NCI-H2227 treated with DMSO at 0.1 percent for 48 hours (cell line): Measurements from ENCODE around the gene FBXO31.
"Not testable (repeated sequence)": the region's sequence is repeated elsewhere in the genome, so short reads cannot be mapped to it uniquely, and the experiment has no call there.

Experiments
- DNase-seq: peaks from one replicate; lab custom pipeline; 2025; lab: John Stamatoyannopoulos, UW

Gene FBXO31

DNA sequence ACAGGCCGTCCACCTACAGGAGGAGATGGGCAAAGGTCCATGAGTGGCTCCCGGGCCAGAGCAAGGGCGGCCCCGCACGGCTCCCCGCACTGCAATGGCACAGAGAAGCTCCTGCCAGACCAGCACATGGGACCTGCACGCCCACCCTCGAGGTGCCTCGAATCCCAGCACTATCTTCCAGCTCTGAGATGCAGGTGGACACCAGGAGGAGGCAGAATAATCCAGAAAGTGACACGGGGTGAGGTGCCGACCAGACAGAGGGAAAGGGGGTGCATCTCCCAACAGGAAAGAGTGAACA lies 39.9 kb downstream of the FBXO31 start:
- DNase-seq, result no peak

GRCh38 chr16:87342978-87343752 lies 40.4 kb downstream of the FBXO31 start:
- DNase-seq, result no peak

GRCh38 chr16:87342504-87342903 lies 41.1 kb downstream of the FBXO31 start:
- no peak for DNase-seq

GRCh38 chr16:87340198-87340597 lies 43.4 kb downstream of the FBXO31 start:
- no peak for DNase-seq

GRCh38 chr16:87339724-87340105 lies 43.9 kb downstream of the FBXO31 start:
- not testable (repeated sequence) for DNase-seq

DNA sequence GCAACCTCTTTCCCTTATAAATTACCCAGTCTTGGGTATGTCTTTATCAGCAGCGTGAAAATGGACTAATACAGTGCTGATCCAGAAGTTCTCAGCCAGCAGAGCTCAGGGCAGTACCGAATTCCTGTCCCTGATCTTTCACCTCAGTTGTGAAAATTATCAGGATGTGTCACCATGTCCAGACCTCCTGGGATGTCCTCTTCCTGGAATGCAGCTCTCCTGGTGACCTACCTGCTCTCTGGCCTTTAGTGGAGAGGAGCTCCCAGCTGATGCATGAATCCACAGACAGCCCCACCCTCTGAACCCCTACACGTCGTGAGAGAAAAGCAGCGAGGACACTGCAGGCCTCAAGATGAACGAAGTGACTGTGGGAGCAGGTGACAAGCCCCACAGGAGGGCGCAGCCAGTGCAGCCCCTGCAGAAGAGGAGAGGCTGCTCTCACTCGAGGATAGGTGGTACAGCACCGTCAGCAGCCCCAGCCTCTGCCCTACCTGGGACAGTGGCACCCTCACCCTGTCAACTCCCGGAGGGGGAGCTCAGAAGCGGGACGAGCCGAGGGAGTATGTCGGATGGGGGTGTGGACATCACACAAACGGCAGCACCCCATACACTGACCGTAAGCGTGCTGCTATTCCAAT lies 44.4 kb downstream of the FBXO31 start:
- DNase-seq, result no peak

DNA sequence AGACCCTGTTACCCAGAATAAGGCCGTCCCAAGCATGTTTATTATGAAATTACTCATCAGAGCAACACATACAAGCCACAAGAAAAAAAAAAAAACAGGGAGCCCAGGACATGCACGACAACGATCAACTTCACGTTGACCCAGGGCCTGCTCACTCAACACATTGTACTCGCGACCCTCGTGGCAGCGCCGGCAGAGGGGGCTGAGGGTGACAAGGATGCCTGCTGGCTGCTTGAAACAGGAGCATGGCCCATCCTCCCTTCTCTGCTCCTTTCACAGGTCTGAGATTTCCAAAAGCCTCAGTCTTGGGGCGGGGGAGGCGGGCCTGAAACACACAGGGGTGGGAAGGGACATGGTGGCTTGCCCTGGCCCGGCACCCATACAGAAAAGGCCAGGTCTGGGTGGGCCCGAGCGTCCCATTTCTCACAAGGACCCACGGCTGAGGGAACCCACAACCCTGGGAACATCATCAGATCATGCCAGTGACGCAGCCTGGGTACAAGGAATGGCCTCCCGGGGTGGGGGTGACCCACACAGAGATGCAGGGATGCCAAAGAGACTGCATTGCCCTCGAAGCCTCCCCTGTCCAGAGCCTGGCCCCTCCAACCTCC lies 45.3 kb downstream of the FBXO31 start:
- no peak for DNase-seq

DNA sequence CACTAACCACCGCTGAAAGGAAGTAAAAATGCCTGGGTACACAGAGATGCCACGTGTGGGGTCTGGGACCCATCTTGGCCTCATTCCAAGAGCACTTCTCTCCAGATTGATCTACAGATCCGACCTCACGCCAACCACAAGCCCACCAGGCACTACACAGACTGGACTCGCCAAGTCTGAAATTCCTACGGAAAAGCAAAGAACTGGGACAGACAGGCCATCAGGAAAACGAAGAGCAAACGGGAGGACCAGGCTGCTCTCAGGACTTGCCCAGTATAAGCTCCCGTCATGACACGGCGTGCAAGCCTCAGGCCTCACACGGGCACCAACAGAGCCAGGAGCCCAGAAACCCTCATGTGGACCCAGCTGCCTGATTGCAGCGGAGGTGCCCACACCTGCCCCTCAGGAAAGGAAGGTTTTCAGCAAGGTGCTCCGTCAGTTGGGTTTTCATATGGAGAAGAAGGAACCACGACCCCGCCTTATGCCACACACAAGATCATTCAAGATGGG lies 46.3 kb downstream of the FBXO31 start:
- DNase-seq, result no peak

DNA sequence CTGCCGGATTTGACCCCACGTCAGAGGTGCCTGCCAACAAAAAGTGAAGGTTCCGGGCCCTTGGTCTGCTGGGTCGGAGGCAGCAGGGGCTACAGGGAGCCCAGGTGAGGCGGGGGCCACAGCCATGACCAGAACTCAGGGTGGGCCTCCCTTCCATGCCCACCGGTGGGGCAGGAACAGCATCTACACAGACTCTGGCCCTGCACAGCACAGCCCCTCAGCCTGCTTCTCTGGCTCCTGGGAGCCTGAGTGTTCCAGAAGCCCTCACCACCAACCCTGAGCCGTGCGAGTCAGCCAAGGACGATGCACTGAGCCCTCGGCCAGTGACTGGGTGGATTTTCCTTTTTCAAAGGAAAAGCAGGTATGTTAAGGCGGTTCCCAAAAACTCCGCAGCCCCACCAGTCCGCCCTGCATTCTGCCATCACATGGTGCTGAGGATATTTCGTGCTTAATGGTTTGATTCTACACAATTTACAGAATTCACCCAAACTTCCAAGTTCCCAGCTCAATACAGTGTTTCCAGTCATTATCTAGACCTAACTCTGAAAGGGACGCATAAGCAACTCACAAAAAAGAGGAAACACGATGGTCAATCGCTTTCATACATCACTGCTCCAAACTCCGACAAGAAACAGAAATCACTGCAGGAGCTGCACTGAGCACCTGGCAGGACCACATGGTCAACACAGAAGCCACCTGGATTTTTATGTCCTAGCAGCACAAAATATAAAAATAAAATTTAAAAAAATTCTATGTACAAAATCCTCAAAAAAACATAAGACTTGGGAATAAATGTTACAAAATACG lies 46.9 kb downstream of the FBXO31 start:
- no peak for DNase-seq

- no peak for DNase-seq
Measured at GRCh38 chr16:87335625-87336433, 47.7 kb downstream of the FBXO31 start.

- no peak for DNase-seq
Measured at GRCh38 chr16:87334651-87335624, 48.6 kb downstream of the FBXO31 start.

- DNase-seq, result no peak
Measured at GRCh38 chr16:87333581-87334331, 49.8 kb downstream of the FBXO31 start.

DNA sequence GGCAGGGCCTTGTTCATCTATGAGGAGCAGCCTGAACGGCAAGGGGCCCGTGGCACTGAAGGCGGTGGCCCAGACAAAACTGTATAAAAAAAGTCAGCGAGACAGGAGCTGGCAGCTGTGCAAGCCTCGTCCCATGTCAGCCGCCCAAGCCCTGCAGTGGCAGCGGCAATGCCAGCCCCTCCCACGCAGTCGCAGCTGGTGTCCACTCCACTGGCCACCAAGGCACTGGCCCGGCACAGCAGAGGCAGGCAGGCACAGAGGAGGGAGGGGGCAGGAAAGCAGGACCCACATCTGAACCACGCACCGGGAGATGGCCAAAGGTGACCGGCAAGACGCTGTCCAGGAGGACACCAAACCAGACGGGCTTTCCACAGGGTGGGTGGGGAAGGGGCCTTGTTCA lies 50.5 kb downstream of the FBXO31 start:
- no peak for DNase-seq

- DNase-seq, result no peak
Measured at GRCh38 chr16:87332150-87332549, 51.4 kb downstream of the FBXO31 start.

DNA sequence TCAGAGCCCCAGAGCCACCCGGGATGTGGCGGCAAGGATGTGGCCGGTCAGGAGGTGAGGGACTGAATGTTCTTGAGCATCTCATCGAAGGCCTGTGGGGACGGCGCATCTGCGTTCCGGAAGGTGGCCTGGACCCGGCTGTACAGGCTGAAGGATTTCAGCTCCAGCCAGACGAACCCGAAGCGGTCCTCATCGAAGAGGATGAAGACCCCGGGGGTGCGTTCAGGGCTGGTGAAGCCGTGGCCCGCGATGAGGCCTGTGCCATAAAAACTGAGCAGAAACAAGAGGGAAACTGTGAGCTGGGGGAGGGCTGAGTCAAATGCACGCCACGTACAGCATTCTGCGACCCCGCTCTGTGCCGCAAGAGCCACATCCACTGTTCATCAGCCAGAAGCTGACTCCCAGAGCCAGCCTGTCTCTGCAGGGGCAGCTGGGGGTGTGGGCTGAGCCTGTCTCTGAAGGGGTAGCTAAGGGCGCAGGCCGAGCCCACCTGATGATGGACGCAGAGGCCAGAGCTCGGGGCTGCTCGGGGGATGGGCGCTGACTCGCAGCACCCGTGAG lies 52.3 kb downstream of the FBXO31 start:
- DNase-seq, result no peak

DNA sequence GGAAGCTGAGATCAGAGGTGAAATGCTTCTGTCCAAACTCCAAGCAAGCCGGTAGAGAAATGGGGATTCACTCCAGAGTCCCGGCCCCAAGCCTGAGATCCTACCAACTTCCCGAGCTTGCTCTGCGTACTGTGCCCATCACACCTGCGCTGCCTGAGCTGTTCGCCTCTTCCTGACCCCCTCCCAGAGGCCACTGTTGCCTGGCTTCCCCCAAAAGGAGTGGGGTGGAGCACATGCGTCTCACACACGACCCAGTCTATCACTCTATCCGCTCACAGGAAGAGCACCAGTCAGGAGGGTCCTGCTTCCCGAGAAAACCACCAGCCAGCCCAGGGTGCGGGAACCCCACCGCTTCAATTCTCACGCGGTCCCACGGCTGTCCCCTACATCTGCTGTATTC lies 52.9 kb downstream of the FBXO31 start:
- DNase-seq, result no peak

DNA sequence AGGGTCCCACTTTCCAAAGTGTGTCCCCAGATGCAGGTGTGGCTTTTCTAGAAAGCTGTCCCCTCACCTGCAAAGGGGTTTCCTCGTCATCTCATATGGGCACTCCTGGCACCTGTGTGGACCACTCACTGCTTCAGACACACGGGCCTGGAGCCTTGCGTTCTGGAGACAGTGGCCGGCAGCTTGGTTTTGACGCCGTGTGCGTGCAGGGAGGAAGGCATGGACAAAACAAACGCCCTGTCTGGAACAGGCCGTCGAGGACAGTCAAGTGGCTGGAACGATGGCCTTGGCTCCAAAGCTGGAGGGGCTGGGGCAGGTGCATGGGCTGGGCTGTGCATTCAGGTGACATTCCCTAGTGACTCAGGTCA lies 53.3 kb downstream of the FBXO31 start:
- no peak for DNase-seq

DNA sequence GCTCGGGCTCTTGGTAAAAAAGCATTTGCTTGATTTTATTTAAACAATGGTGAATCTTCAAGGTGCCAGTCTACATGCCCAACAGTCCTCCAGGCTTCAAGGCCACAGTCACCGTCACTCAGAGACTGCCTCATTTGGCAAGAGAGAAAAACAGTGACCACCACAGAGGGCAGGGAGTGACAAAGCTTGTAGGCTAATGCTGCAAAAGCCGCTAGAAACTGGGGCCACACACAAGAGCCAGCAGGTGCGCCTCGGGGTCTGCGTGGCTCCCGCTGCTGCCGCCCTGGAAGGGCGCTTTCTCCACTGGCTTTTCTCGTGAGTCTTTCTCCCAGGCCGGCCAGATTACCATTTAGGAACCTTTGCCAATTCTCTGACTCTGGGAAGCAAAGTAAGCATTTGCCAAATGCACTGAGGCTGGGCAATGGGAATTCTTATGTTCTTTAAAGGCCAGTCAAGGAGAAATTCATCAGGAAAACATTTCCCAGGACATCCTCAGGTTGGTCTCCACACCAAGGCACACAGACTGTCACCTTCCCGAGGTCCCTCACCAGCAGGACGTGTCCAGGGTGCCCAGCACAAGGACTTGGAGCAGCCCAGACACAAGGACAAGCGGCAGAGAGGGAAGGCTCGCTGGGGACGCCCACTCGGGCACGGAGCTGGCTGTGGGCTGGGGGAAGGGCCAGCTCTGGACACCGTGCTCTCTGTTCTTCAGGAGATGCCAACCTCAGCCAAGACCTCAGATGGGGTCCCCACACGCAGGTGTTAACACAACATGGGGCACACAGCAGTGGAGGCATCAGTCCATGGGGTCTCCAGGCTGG lies 53.9 kb downstream of the FBXO31 start:
- no peak for DNase-seq

- DNase-seq, result no peak
Measured at GRCh38 chr16:87328846-87329245, 54.7 kb downstream of the FBXO31 start.
